HG02852 (cell line): ENCODE results near the gene DENND1A.

ENCODE experiments used
- ATAC-seq: cut with Tn5 transposase; IDR thresholded peaks from one replicate; pipeline ENCODE4 v1.9.1; 2021; ENCODE audit warnings: mild to moderate bottlenecking, moderate library complexity; ENCODE audit not compliant: unreplicated experiment

Gene DENND1A

DNA sequence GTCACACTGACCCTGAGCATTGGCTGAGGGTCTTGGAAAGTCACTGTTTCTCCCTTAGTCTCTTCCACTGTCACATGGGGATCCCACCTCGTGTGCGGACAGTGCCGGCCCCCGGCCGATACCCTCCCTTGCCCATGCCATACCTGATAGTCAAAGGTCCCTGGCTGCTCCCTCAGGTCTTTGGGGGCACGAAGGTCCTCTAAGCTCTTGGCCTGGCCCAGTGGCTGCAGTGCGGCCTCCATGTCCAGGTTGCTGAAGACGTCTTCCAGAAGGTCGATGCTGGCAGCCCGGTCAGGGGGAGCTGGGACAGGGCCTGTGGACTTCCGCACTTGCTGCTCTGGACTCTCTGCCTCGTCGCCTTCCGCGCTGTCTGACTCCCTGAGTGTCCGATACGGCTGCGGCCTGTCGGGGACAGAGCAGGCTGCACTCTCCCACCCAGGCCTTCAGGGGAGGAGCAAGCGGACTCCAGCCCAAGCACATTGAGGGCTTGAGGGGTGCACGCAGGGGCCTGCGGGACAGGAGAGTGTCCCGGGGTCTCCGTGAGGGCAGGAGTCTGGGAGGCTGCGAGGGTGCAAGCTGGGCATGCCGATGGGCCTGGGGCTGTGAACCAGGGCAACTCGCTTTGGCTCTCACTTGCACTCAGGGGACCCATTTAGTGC is 546.3 kb downstream of the DENND1A start:
- no peak for ATAC-seq

GRCh38 chr9:123382653-123383511 is 547.0 kb downstream of the DENND1A start:
- no peak for ATAC-seq

DNA sequence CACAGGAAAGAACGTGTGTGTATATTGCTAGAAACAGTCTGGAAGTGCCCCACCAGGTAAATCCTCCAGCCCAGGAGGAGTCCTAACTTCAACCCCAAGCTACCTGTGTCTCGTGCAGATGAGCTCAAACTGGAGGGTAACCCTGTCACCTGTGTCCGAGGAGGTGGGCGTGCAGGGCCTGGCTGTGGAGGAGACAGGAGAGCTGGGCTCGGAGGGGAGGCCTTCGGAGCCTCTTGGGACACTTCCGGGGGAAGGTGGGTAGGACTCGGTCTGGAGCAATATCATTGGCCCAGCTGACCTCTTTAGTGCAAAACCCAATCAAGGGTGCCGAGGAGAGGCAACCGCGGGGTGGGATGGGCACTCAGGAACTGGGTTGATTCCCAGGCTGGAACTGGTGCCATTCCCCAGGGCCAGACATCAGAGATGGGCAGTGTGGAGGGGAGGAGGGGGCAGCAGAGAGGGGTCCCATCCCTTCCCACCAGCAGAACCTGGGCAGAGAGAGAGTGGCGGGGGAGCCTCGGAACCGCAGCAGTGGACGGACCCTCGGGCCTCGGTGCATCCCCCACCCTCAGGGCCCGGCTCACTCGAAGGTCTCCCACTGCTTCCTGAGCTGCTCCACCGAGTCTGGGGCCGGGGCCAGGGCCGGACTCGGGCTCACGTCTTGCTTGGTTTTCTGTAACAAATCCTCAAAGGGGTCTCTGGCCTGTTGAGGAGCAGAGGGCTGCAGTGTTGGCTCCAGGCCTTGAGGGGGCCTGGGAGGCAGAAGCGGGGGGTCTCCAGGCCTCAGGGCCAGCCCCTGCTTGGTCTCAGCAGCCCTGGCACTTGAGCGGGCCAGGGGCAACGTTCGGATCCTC is 548.8 kb downstream of the DENND1A start:
- ATAC-seq = no peak

DNA sequence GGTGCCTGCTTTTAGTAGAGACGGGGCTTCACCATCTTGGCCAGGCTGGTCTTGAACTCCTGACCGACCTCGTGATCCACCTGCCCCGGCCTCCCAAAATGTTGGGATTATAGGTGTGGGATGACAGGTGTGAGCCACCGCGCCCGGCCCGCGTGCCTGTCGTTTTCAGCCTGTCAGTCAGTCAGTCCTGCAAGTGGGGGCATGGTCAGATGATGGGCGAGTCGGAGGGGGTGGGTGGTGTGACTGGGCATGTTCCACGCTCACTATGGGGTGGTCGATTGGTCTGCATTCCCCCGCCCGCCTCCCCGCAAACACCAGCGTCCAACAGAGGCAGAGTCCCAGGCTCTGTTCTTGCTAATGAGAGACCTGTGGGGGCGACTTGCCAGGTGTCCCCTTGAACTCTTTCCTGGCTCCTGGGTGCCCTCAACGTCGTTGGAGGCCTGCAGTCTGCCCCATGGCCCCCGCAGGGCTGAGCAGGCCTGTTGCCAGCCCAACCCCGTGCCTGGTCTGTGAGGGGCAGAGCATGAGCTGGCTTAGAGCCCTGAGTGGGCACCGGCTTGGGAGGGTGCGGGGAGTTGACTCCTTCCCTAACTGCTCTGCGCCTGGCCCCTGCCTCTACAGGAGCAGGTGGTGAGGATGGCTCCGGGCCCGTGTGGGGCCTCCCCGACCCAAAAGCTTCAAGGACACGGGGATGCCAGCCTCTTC is 550.8 kb downstream of the DENND1A start:
- ATAC-seq = no peak

- ATAC-seq = no peak
Measured at GRCh38 chr9:123378025-123378424, 551.9 kb downstream of the DENND1A start.

GRCh38 chr9:123377211-123377971 is 552.5 kb downstream of the DENND1A start:
- no peak for ATAC-seq

DNA sequence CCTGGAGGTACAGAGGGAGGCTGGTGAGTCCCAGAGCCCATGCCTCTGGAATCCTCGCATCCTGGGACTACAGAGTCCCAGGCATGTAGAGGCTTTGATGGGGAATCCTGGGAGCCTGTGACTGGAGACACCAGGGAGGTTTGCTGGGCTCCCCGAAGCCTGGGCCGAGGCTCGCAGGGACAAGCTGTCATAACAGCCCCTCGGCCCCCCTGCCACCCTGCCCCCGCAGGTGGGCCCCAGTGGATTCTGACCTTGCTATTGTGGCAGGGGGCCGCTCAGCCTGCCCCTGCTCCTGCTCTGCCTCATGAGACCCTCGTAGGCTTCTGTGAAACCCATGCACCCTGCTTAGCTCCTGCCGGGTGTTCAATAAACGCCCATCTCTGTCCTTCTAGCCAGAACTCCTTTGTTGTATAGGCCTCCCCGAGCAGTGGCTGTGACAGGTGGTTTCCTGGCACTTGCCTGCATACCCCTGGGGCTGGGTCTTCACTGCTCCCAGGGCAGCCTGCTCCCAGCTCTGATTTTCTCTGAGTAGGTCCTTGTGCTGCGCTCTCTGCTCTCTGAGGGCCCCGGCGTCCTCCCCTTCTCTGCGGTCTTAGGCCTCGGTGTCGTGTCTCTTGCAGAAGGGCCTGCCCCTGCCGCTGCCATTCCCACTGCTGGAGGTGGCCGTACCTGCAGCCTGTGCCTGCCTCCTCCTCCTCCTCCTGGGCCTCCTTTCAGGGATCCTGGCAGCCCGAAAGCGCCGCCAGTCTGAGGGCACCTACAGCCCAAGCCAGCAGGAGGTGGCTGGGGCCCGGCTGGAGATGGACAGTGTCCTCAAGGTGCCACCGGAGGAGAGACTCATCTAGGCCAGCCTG is 553.5 kb downstream of the DENND1A start:
- no peak for ATAC-seq

- ATAC-seq = no peak
Measured at GRCh38 chr9:123375469-123376132, 554.3 kb downstream of the DENND1A start.

DNA sequence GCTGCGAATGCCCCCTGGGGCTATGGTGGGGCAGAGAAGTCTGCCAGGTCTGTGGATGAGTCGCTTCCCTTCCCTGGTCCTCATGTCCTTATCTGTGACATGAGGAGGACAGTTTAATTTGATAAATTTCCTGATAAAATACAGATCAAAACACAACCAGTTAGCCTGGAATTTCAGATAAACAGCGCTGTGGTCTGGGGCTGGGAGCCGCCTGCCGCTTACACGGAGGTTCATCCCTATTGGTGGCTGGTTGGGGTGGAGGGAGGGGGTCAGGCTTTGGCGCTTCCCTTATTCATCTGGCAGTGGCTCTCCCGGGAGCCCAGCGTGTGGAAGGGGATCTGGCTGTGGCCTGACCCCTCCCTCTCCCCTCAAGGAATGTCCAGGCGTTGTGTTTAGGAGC is 556.0 kb downstream of the DENND1A start:
- no peak for ATAC-seq

DNA sequence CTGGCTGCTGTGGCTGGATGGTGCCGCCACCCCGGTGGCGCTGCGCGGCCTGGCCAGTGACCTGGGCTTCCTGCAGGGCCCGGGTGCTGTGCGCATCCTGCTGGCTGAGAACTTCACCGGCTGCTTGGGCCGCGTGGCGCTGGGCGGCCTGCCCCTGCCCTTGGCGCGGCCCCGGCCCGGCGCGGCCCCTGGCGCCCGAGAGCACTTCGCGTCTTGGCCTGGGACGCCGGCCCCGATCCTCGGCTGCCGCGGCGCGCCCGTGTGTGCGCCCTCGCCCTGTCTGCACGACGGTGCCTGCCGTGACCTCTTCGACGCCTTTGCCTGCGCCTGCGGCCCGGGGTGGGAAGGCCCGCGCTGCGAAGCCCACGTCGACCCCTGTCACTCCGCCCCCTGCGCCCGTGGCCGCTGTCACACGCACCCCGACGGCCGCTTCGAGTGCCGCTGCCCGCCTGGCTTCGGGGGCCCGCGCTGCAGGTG is 556.4 kb downstream of the DENND1A start:
- no peak for ATAC-seq

DNA sequence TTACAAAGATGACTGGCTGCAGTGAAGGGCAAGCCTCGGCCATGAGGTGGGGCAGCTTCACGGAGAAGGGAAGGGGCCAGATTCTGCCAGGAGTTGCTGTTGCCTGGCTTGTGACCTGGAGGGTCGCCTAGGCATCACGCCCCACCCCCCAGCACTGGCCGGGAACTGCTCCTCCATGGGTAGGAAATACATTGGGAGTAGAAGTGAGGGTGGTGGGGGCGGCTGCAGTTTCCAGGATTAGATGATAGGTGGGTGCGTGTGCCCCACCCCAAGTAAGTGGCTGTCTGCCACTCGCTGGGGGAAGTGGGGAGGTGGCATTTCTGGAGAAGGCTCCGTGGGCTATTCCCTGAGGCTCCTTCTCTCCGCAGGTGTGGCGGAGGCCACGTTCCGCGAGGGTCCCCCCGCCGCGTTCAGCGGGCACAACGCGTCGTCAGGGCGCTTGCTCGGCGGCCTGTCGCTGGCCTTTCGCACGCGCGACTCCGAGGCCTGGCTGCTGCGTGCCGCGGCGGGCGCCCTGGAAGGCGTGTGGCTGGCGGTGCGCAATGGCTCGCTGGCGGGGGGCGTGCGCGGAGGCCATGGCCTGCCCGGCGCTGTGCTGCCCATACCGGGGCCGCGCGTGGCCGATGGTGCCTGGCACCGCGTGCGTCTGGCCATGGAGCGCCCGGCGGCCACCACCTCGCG is 557.0 kb downstream of the DENND1A start:
- ATAC-seq = no peak

DNA sequence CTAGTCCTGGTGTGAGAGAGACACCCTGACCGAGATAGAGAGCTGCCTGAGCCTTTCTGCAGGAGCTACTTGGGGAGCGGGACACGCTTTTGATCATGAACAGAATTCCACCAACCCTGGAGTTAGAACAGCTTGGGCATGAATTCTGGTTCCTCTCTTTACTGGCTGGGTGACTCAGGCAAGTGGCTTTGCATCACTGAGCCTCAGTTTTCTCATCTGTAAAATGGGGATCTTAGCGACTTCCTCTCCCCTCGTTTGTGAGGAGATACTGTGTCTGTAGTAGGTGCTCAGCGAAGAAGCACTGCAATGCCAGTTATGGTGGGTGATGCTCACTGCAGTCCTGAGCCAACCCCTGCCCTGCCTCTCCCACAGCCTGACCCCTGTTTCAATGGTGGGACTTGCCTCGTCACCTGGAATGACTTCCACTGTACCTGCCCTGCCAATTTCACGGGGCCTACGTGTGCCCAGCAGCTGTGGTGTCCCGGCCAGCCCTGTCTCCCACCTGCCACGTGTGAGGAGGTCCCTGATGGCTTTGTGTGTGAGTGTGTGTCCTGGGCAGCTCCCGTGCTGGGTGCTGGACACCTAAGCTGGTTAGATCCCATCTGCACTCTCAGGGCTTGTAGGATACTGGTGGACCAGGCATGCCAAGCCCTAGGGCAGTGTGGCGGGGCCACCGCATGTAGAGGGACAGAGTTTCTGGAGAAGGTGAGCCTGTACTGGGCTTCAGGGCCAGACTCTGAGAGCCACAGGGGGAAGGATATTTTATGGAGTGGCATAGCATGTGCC is 557.9 kb downstream of the DENND1A start:
- no peak for ATAC-seq

- ATAC-seq = no peak
Measured at GRCh38 chr9:123371228-123371584, 558.7 kb downstream of the DENND1A start.

GRCh38 chr9:123370526-123371227 is 559.2 kb downstream of the DENND1A start:
- no peak for ATAC-seq

GRCh38 chr9:123370108-123370507 is 559.8 kb downstream of the DENND1A start:
- no peak for ATAC-seq

- ATAC-seq = no peak
Measured at GRCh38 chr9:123369296-123369695, 560.6 kb downstream of the DENND1A start.
